ENCODE results near the gene ISYNA1. TPM values are rescaled to one million over a fixed set of nuclear protein-coding genes. Genes with fewer than 3 reads are reported as not detected.

Gene ISYNA1
- total and polyA plus RNA-seq, 12 donors, result 12.6 to 137 (median 20.5) TPM

DNA sequence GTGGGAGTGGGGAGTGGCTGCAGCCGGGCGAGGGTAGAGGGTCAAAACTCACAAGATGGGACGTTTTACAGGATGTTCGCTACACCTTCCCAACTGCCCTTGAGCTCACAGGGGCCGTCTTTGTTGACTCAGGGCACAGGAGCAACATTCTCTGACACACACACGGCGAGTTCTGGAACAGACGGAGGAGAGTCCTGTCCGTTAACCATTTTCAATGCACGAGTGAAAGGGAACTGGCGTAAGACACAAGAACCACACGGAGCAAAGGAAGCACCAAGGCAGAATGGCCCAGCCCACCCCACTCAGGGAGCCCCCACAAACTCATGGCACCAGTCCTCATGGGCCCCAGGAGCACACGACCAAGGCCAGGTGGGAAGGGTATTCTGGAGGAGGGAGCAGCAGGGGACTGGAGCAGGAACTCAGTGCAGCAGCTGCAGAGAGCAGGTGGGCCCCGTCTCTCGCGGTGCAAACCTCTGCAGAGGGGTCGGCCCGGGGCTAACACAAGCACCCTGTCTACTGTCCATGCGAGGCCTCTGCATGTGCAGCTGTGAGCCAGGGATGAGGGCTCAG, 37.9 kb upstream of the ISYNA1 start:
- Histone ChIP-seq H3K4me3 (no peak overlapping the region), H3K36me3 (peaks cover 0 to 34% (median 0%) of the 10 kb centered on the region in 9 donors), H3K9me3 (no peaks in the 10 kb centered on the region), H3K27me3 (no peaks in the 10 kb centered on the region), H3K27ac (peak overlapping the region in 4 of 10 donors; percentile 9 to 96 (median 68)), H3K4me1 (peaks cover 18 to 80% (median 58%) of the 10 kb centered on the region in 9 donors)
- intact Hi-C loops (cut with DNase I), result loop anchor here in 1 of 10 donors (5.0 kb wide), 1 partner anchor 81 kb away; the partner anchor contains the start of gene KXD1
- TF ChIP-seq, protein P1, sequence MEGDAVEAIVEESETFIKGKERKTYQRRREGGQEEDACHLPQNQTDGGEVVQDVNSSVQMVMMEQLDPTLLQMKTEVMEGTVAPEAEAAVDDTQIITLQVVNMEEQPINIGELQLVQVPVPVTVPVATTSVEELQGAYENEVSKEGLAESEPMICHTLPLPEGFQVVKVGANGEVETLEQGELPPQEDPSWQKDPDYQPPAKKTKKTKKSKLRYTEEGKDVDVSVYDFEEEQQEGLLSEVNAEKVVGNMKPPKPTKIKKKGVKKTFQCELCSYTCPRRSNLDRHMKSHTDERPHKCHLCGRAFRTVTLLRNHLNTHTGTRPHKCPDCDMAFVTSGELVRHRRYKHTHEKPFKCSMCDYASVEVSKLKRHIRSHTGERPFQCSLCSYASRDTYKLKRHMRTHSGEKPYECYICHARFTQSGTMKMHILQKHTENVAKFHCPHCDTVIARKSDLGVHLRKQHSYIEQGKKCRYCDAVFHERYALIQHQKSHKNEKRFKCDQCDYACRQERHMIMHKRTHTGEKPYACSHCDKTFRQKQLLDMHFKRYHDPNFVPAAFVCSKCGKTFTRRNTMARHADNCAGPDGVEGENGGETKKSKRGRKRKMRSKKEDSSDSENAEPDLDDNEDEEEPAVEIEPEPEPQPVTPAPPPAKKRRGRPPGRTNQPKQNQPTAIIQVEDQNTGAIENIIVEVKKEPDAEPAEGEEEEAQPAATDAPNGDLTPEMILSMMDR (IDR thresholded peaks at IDR 0.05), result no peak
- ATAC-seq, result no peak
- DNase-seq, result no peak
- 80 to 82% methylated on average over 19 of the region's 19 CpGs for WGBS, 2 donors

DNA sequence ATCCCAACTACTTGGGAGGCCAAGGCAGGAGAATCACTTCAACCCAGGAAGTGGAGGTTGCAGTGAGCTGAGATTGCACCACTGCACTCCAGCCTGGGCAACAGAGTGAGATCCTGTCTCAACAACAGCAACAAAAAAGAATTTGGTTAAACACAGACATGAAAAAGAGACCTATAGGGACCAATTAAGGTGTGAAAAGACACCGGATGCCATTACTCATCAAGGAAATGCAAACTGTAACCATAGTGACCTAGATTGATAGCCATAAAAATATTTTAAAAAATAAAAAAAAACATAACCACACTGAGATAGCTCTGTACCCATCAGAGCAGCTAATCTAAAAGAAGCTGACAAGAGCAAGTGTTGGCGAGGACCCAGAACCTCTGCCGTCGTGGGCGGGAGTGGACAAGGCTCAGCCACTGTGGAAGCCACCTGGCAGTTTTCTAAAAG, 37.1 kb upstream of the ISYNA1 start:
- DNase-seq (no peak), ATAC-seq (no peak)
- TF ChIP-seq, protein P1 (IDR thresholded peaks at IDR 0.05), result no peak
- WGBS, 2 donors, result 67 to 69% methylated on average over 5 of the region's 5 CpGs
- H3K36me3 ChIP-seq, result peaks cover 0 to 42% (median 0%) of the 10 kb centered on the region in 9 donors
- no peak overlapping the region for H3K4me3 ChIP-seq
- peaks cover 13 to 80% (median 58%) of the 10 kb centered on the region in 9 donors for H3K4me1 ChIP-seq
- intact Hi-C loops (cut with DNase I), result loop anchor here in 1 of 10 donors (5.0 kb wide), 1 partner anchor 82 kb away; the partner anchor contains the start of gene KXD1
- H3K27me3 ChIP-seq, result no peaks in the 10 kb centered on the region
- H3K9me3 ChIP-seq, result no peaks in the 10 kb centered on the region
- H3K27ac ChIP-seq, result peak overlapping the region in 3 of 10 donors; percentile 19 to 96 (median 21)

DNA sequence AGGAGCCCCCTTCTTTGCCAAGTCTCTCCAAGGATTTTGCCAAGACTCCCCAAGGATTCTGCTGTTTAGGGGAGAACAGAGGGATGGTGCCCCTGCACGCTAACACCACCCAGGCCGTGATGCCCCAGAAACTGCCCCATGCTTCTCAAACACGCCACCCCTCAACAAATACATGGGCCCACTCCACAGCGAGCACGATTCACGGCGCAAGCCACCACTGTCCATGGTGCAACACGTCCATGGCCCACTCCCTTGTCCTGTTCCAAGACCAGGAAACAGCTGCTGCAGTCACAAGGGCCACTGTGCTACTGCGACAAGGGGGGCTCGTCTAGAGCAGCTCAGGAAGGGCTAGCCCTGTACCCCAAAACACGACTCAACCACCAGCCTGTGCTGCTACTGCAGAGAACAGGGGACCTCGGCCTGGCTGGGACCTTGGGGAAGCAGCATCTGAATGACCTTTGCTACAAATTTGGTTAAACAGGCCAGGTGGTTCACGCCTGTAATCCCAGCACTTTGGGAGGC, 36.5 kb upstream of the ISYNA1 start:
- DNase-seq (no peak), ATAC-seq (no peak)
- 87 to 89% methylated on average over 13 of the region's 13 CpGs for WGBS, 2 donors
- intact Hi-C loops (cut with DNase I), result loop anchor here in 3 of 10 donors (5.0 kb wide), 3 partner anchors 38 to 98 kb away; partner anchors contain the start of gene UBA52 (in 2 of the 3)
- TF ChIP-seq, protein P1 (IDR thresholded peaks at IDR 0.05), result no peak
- H3K27me3 ChIP-seq, result no peaks in the 10 kb centered on the region
- no peak overlapping the region for H3K4me3 ChIP-seq
- peaks cover 16 to 80% (median 58%) of the 10 kb centered on the region in 9 donors for H3K4me1 ChIP-seq
- peaks cover 0 to 44% (median 0%) of the 10 kb centered on the region in 9 donors for H3K36me3 ChIP-seq
- H3K9me3 ChIP-seq, result no peaks in the 10 kb centered on the region
- H3K27ac ChIP-seq, result peak overlapping the region in 3 of 10 donors; percentile 21 to 35 (median 30)

DNA sequence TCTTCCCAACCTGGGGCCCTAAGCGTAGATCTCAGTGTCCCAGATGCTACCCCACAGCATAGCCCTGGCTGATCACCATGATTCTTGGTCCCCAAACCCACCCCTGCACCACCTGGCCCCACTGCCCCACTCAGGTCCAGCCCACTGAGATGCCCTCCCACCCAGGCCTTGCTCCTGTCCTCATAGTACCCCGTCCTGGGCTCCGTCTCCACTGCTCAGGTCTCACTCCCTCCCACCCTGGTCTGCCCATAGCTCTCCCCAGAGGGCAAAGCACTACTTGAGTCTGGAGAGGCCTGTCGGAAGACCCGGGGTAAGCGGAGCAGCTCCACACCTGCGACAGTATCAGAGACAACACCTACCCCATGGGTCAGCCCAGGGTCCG, 35.8 kb upstream of the ISYNA1 start:
- Histone ChIP-seq H3K27ac (peak overlapping the region in 6 of 10 donors; percentile 28 to 62 (median 40)), H3K9me3 (no peaks in the 10 kb centered on the region), H3K4me1 (peaks cover 15 to 78% (median 58%) of the 10 kb centered on the region in 9 donors), H3K4me3 (no peak overlapping the region), H3K27me3 (no peaks in the 10 kb centered on the region), H3K36me3 (peaks cover 0 to 44% (median 0%) of the 10 kb centered on the region in 9 donors)
- intact Hi-C loops (cut with DNase I), result loop anchor here in 3 of 10 donors (5.0 kb wide), 3 partner anchors 39 to 99 kb away; partner anchors contain the start of gene UBA52 (in 2 of the 3)
- WGBS, 2 donors, result 95 to 98% methylated on average over 8 of the region's 8 CpGs
- no peak for DNase-seq
- ATAC-seq, result no peak
- TF ChIP-seq, protein P1 (IDR thresholded peaks at IDR 0.05), result no peak
